ENCODE results near the gene CACNA1E. TPM values are rescaled to one million over a fixed set of nuclear protein-coding genes. Genes with fewer than 3 reads are reported as not detected.

CACNA1E gene
- total RNA-seq, 1 donor from 2014 or later: not detected

- Mint-ChIP-seq H3K36me3 (ENCODE audit: unreplicated experiment) (no peaks in the 10 kb centered on the region), H3K27me3 (ENCODE audit: unreplicated experiment) (no peaks in the 10 kb centered on the region), H3K27ac (ENCODE audit: unreplicated experiment) (no peak overlapping the region), H3K9me3 (ENCODE audit: unreplicated experiment) (peaks cover 4% of the 10 kb centered on the region), H3K4me3 (ENCODE audit: unreplicated experiment) (no peak overlapping the region), H3K4me1 (ENCODE audit: unreplicated experiment) (no peaks in the 10 kb centered on the region)
- DNase-seq (ENCODE audit: extremely low spot score, unreplicated experiment): no peak
- TF ChIP-seq, protein P1, sequence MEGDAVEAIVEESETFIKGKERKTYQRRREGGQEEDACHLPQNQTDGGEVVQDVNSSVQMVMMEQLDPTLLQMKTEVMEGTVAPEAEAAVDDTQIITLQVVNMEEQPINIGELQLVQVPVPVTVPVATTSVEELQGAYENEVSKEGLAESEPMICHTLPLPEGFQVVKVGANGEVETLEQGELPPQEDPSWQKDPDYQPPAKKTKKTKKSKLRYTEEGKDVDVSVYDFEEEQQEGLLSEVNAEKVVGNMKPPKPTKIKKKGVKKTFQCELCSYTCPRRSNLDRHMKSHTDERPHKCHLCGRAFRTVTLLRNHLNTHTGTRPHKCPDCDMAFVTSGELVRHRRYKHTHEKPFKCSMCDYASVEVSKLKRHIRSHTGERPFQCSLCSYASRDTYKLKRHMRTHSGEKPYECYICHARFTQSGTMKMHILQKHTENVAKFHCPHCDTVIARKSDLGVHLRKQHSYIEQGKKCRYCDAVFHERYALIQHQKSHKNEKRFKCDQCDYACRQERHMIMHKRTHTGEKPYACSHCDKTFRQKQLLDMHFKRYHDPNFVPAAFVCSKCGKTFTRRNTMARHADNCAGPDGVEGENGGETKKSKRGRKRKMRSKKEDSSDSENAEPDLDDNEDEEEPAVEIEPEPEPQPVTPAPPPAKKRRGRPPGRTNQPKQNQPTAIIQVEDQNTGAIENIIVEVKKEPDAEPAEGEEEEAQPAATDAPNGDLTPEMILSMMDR (IDR thresholded peaks at IDR 0.05): no peak
Observed at GRCh38 chr1:181767001-181767708, 283.8 kb downstream of the CACNA1E start.

DNA sequence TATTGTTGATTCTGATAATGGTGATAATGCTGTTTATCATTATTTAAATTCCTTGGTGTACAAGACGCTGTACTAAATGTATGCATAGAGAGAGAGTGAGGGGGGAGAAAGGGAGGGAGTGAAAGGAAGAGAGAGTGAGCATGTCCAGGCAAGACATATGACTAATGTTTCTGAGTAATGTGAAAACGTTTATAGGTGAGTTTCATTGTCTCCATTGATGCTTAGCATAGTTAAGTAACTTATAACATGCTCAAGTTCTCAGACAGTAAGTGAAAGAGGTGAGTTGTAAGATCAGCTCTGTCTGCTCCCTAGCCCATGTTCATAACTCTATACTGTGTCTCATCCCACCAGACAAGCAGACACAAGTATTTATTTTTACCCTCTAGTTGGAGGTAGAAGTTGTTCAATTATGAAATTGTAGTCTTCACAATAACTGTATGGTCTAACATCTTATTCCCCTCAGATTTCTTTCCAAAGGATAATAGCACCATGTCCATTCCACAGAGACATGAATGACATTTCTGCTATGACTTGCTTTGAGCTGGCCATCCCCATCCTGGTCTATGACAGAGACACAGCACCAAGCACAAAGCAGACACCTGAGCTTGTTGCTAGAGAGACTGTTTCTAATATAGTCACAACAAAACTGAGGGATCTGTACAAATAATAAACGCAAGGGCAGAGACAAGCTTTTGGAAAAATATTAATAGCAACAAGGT is 285.1 kb downstream of the CACNA1E start:
- H3K36me3 Mint-ChIP-seq (ENCODE audit: unreplicated experiment): no peaks in the 10 kb centered on the region
- H3K27me3 Mint-ChIP-seq (ENCODE audit: unreplicated experiment): no peaks in the 10 kb centered on the region
- peaks cover 4% of the 10 kb centered on the region for H3K9me3 Mint-ChIP-seq (ENCODE audit: unreplicated experiment)

GRCh38 chr1:181768930-181769280 is 285.6 kb downstream of the CACNA1E start:
- TF ChIP-seq, protein P1 (IDR thresholded peaks at IDR 0.05): no peak
- H3K4me1 Mint-ChIP-seq (ENCODE audit: unreplicated experiment): no peaks in the 10 kb centered on the region
- no peaks in the 10 kb centered on the region for H3K36me3 Mint-ChIP-seq (ENCODE audit: unreplicated experiment)
- no peak for DNase-seq (ENCODE audit: extremely low spot score, unreplicated experiment)
- no peak overlapping the region for H3K4me3 Mint-ChIP-seq (ENCODE audit: unreplicated experiment)
- H3K9me3 Mint-ChIP-seq (ENCODE audit: unreplicated experiment): peaks cover 4% of the 10 kb centered on the region
- no peak overlapping the region for H3K27ac Mint-ChIP-seq (ENCODE audit: unreplicated experiment)
- no peaks in the 10 kb centered on the region for H3K27me3 Mint-ChIP-seq (ENCODE audit: unreplicated experiment)

More for the DNA sequence above, 285.1 kb downstream of the CACNA1E start:
- TF ChIP-seq, protein P1 (IDR thresholded peaks at IDR 0.05): no peak
- DNase-seq (ENCODE audit: extremely low spot score, unreplicated experiment): no peak
- Mint-ChIP-seq H3K4me1 (ENCODE audit: unreplicated experiment) (no peaks in the 10 kb centered on the region), H3K4me3 (ENCODE audit: unreplicated experiment) (no peak overlapping the region), H3K27ac (ENCODE audit: unreplicated experiment) (no peak overlapping the region)

DNA sequence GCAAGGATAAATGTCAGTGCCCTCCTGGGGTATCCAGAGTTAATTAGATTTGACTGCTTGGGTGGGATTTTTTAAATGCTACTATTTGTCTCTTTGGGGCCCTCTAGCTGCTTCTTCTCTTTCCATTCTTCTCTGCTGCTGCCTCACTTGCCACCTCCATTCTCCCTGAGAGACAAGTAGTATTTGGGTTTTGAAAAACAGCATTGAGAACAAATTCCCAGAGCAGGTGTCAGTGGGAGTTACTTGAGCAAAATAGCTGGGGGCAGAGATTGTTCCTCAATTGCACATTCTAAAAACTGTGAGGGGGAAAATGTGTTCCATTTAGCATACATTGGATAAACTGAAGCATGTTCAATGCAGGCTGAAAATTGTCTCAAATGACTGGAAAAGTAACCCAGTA is 286.5 kb downstream of the CACNA1E start:
- Mint-ChIP-seq H3K27ac (ENCODE audit: unreplicated experiment) (no peak overlapping the region), H3K36me3 (ENCODE audit: unreplicated experiment) (no peaks in the 10 kb centered on the region), H3K4me3 (ENCODE audit: unreplicated experiment) (no peak overlapping the region), H3K9me3 (ENCODE audit: unreplicated experiment) (peaks cover 4% of the 10 kb centered on the region), H3K27me3 (ENCODE audit: unreplicated experiment) (no peaks in the 10 kb centered on the region), H3K4me1 (ENCODE audit: unreplicated experiment) (no peaks in the 10 kb centered on the region)
- TF ChIP-seq, protein P1 (IDR thresholded peaks at IDR 0.05): no peak
- no peak for DNase-seq (ENCODE audit: extremely low spot score, unreplicated experiment)

GRCh38 chr1:181772714-181773113 is 289.4 kb downstream of the CACNA1E start:
- TF ChIP-seq, protein P1 (IDR thresholded peaks at IDR 0.05): no peak
- no peaks in the 10 kb centered on the region for H3K27me3 Mint-ChIP-seq (ENCODE audit: unreplicated experiment)
- no peak overlapping the region for H3K27ac Mint-ChIP-seq (ENCODE audit: unreplicated experiment)
- no peaks in the 10 kb centered on the region for H3K9me3 Mint-ChIP-seq (ENCODE audit: unreplicated experiment)
- no peaks in the 10 kb centered on the region for H3K4me1 Mint-ChIP-seq (ENCODE audit: unreplicated experiment)
- H3K4me3 Mint-ChIP-seq (ENCODE audit: unreplicated experiment): no peak overlapping the region
- no peak for DNase-seq (ENCODE audit: extremely low spot score, unreplicated experiment)
- H3K36me3 Mint-ChIP-seq (ENCODE audit: unreplicated experiment): no peaks in the 10 kb centered on the region
